Fibroblast of lung (primary cell): Measurements from ENCODE around the gene SMG6. TPM values are rescaled to one million over a fixed set of nuclear protein-coding genes. Genes with fewer than 3 reads are reported as not detected.

ENCODE experiments used
- DNase-seq, 2 donors: peaks; one replicate each; pipeline versions ENCODE4 v3.0.0 to v3.0.0-alpha.2; 2010; ENCODE audit warnings: low read depth in 2 of 2
- H2AFZ ChIP-seq: 2 replicates; pipeline ENCODE4 v1.5.1; 2012; ENCODE audit warnings: low read length, control low read depth, inconsistent platforms
- H3K27ac ChIP-seq: 2 replicates; pipeline ENCODE4 v1.5.1; 2011; ENCODE audit warnings: low read length, control low read depth; ENCODE audit not compliant: insufficient read depth
- H3K27me3 ChIP-seq: 2 replicates; pipeline ENCODE4 v1.5.1; 2011; ENCODE audit warnings: mild to moderate bottlenecking, low read length; ENCODE audit not compliant: control insufficient read depth, insufficient read depth
- H3K36me3 ChIP-seq: 2 replicates; pipeline ENCODE4 v1.5.1; 2011; ENCODE audit warnings: low read length; ENCODE audit not compliant: control insufficient read depth, insufficient read depth
- H3K4me1 ChIP-seq: 2 replicates; pipeline ENCODE4 v1.5.1; 2011; ENCODE audit warnings: low read length; ENCODE audit not compliant: control insufficient read depth, insufficient read depth; ENCODE audit errors: extremely low read depth
- H3K4me2 ChIP-seq: 2 replicates; pipeline ENCODE4 v1.5.1; 2011; ENCODE audit warnings: low read length, control low read depth; ENCODE audit not compliant: insufficient read depth; ENCODE audit errors: extremely low read depth
- H3K4me3 ChIP-seq, 4 experiments: fragments of 200-600 bp in 1 of 4; sonication (generic) in 1 of 4; replicated peaks in 1 of 4; 2 replicates each; pipeline ENCODE4 v1.5.1; 2011 to 2016; ENCODE audit warnings: low read length in 4 of 4, low read depth in 3 of 4, mild to moderate bottlenecking in 3 of 4, control low read depth in 2 of 4, inconsistent platforms in 1 of 4, mixed read lengths in 1 of 4; ENCODE audit not compliant: insufficient read depth in 1 of 4; ENCODE audit errors: control extremely low read depth in 1 of 4
- H3K79me2 ChIP-seq: 2 replicates; pipeline ENCODE4 v1.5.1; 2012; ENCODE audit warnings: mild to moderate bottlenecking, low read length, inconsistent platforms; ENCODE audit not compliant: control insufficient read depth, insufficient read depth
- H3K9ac ChIP-seq: 2 replicates; pipeline ENCODE4 v1.5.1; 2011; ENCODE audit warnings: mild to moderate bottlenecking, low read length, control low read depth; ENCODE audit not compliant: insufficient read depth
- H3K9me3 ChIP-seq: 2 replicates; pipeline ENCODE4 v1.5.1; 2012; ENCODE audit warnings: low read depth, low read length; ENCODE audit not compliant: control insufficient read depth, insufficient read depth
- H4K20me1 ChIP-seq: 2 replicates; pipeline ENCODE4 v1.5.1; 2011; ENCODE audit warnings: low read length; ENCODE audit not compliant: control insufficient read depth, insufficient read depth; ENCODE audit errors: extremely low read depth
- EZH2 ChIP-seq: IDR thresholded peaks from 2 replicates; pipeline ENCODE4 v1.5.1; 2012; ENCODE audit warnings: low read length, control low read depth, mild to moderate bottlenecking; ENCODE audit errors: missing control alignments
- polyA plus RNA-seq, 2 donors: library from polyadenylated mRNA; depleted of rRNA in 1 of 2; stranded (reverse) in 1 of 2; unstranded in 1 of 2; fragments of >200 nt; gene quantifications; 2 replicates each; pipeline ENCODE4 v1.2.1, GENCODE V29; 2011 to 2012; ENCODE audit warnings: missing spikeins in 1 of 2
- total RNA-seq: library from RNA; depleted of rRNA; stranded (reverse); fragments of >200 nt; gene quantifications from 2 replicates; pipeline ENCODE4 v1.2.1, GENCODE V29; 2014
- TF ChIP-seq, protein P1 (sequence below), 2 donors: IDR thresholded peaks in 1 of 2; conservative IDR thresholded peaks in 1 of 2; 1 replicate in 1 of 2; 2 replicates in 1 of 2; pipeline ENCODE4 v1.5.1; 2011 to 2012; ENCODE audit warnings: low read length in 2 of 2, control low read depth in 1 of 2, inconsistent platforms in 1 of 2, low read depth in 1 of 2, mild to moderate bottlenecking in 1 of 2

SMG6 gene
- total and polyA plus RNA-seq, 2 donors (not counting 1 experiment from before 2014, with no cell fraction given), result 14.7 to 29.9 TPM

DNA sequence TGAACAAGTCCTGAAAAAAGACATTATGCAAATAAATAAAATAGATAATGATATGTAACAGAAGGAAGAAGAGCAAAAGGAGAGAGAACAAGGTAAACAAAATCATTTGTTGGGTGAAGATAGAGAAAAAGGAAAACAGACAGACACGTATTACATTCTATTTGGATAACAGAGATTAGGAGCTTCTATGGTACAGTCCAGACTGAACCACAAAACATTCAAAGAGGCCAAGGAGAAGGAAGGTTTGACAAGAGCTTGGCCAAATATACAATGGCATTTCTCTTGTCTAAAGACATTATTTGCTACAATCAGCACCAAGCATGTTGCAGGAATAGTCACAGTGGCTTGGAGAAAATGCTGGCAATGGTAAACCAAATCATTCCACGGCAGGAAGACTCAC, 29.2 kb downstream of the SMG6 start:
- H4K20me1 ChIP-seq, result no peaks in the 10 kb centered on the region
- TF ChIP-seq, protein P1, sequence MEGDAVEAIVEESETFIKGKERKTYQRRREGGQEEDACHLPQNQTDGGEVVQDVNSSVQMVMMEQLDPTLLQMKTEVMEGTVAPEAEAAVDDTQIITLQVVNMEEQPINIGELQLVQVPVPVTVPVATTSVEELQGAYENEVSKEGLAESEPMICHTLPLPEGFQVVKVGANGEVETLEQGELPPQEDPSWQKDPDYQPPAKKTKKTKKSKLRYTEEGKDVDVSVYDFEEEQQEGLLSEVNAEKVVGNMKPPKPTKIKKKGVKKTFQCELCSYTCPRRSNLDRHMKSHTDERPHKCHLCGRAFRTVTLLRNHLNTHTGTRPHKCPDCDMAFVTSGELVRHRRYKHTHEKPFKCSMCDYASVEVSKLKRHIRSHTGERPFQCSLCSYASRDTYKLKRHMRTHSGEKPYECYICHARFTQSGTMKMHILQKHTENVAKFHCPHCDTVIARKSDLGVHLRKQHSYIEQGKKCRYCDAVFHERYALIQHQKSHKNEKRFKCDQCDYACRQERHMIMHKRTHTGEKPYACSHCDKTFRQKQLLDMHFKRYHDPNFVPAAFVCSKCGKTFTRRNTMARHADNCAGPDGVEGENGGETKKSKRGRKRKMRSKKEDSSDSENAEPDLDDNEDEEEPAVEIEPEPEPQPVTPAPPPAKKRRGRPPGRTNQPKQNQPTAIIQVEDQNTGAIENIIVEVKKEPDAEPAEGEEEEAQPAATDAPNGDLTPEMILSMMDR (conservative IDR thresholded peaks at IDR 0.05 in 1 of 2, IDR thresholded peaks at IDR 0.05 in 1 of 2; ENCODE audit: low read depth in 1 of 2, low read length in 2 of 2), result no peak
- no peak for TF ChIP-seq EZH2
- H3K27ac ChIP-seq, result no peak overlapping the region
- no peak overlapping the region for H2AFZ ChIP-seq
- no peak for DNase-seq
- H3K9ac ChIP-seq, result no peak overlapping the region
- H3K9me3 ChIP-seq, result no peaks in the 10 kb centered on the region
- no peaks in the 10 kb centered on the region for H3K4me1 ChIP-seq
- H3K27me3 ChIP-seq, result no peaks in the 10 kb centered on the region
- H3K4me3 ChIP-seq, result no peak overlapping the region
- H3K4me2 ChIP-seq, result no peak overlapping the region
- no peaks in the 10 kb centered on the region for H3K79me2 ChIP-seq
- H3K36me3 ChIP-seq, result no peaks in the 10 kb centered on the region

DNA sequence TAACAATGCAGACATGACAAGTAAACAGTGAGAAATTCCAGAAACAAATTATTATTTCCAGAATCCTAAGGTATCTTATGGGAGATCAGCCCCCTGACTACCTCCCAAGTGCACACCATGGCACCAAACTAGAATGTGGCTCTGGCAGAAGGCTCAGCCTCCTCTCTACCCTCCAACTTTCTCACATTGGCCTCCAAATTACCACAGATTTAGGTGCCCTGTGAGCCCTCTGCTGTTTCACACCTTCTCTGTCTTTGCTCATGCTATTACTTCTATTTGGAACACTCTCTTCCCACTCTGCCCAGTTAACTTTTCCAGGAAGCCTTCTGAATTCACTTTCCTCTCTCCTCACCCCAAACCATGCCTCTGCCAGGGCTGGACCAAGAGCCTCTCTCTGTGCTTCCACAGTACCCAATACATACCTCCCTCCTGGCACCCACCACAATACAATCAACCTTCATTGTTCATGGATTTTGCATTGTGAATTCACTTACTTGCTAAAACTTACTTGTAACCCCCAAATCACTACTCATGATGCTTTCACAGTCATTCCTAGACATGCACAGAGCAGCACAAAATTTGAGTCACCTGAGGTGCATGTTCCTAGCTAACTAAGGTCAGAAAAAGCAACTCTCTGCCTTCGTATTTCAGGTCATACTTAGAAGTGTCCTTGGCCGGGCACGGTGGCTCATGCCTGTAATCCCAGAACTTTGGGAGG, 31.4 kb downstream of the SMG6 start:
- no peaks in the 10 kb centered on the region for H4K20me1 ChIP-seq
- DNase-seq, result no peak
- H3K4me2 ChIP-seq, result no peak overlapping the region
- H2AFZ ChIP-seq, result no peak overlapping the region
- no peaks in the 10 kb centered on the region for H3K27me3 ChIP-seq
- H3K4me3 ChIP-seq, result no peak overlapping the region
- no peak overlapping the region for H3K9ac ChIP-seq
- H3K27ac ChIP-seq, result no peak overlapping the region
- no peaks in the 10 kb centered on the region for H3K9me3 ChIP-seq
- TF ChIP-seq EZH2, result no peak
- TF ChIP-seq, protein P1 (conservative IDR thresholded peaks at IDR 0.05 in 1 of 2, IDR thresholded peaks at IDR 0.05 in 1 of 2; ENCODE audit: low read depth in 1 of 2, low read length in 2 of 2), result no peak
- H3K36me3 ChIP-seq, result no peaks in the 10 kb centered on the region
- H3K4me1 ChIP-seq, result no peaks in the 10 kb centered on the region
- no peaks in the 10 kb centered on the region for H3K79me2 ChIP-seq

DNA sequence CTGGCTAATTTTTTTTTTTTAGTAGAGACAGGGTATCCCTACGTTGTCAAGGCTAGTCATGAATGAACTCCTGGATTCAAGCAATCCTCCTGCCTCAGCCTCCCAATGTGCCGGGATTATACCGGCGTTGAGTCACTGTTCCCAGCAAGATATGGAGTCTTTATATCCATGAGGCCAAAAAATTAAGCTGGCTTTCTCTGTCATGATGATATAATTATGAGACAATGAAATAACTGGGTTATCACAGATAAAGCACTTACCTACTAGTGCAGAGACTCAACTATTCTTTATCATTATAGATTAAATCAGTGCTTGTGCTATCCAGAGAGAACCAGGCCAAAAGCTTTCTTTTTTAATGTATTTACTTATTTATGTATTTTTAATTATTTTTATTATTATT, 36.2 kb downstream of the SMG6 start:
- Histone ChIP-seq H4K20me1 (no peaks in the 10 kb centered on the region), H3K4me3 (no peak overlapping the region), H3K27me3 (no peaks in the 10 kb centered on the region), H3K4me1 (peaks cover 10% of the 10 kb centered on the region), H3K4me2 (no peak overlapping the region), H2AFZ (no peak overlapping the region), H3K36me3 (no peaks in the 10 kb centered on the region), H3K79me2 (no peaks in the 10 kb centered on the region), H3K9me3 (no peaks in the 10 kb centered on the region), H3K27ac (no peak overlapping the region), H3K9ac (no peak overlapping the region)
- TF ChIP-seq, protein P1 (conservative IDR thresholded peaks at IDR 0.05 in 1 of 2, IDR thresholded peaks at IDR 0.05 in 1 of 2; ENCODE audit: low read depth in 1 of 2, low read length in 2 of 2), result no peak
- TF ChIP-seq EZH2, result no peak
- no peak for DNase-seq
